GM13976 (cell line): ENCODE data around the gene NUP85.

Source experiments
- DNase-seq: peaks from one replicate; pipeline ENCODE4 v3.0.0; 2012; ENCODE audit warnings: low spot score
- in situ Hi-C: fragments of 300-500 bp; cut with MboI; formaldehyde crosslinking; loops from one replicate; pipeline ENCODE4 v1.12.0; 2022; ENCODE audit warnings: low sequenced_read_pairs, mixed read lengths, inconsistent platforms; ENCODE audit not compliant: unreplicated experiment
- TF ChIP-seq, protein P1 (sequence below): IDR thresholded peaks from 2 replicates; pipeline ENCODE4 v1.5.1; 2012; ENCODE audit warnings: borderline replicate concordance, mild to moderate bottlenecking; ENCODE audit not compliant: insufficient read depth; ENCODE audit errors: extremely low read depth, missing control alignments, control extremely low read depth

The NUP85 gene

GRCh38 chr17:75285123-75285522, 79.6 kb downstream of the NUP85 start:
- in situ Hi-C loops = no loop called here

More at GRCh38 chr17:75285123-75285522, 79.6 kb downstream of the NUP85 start:
- TF ChIP-seq, protein P1, sequence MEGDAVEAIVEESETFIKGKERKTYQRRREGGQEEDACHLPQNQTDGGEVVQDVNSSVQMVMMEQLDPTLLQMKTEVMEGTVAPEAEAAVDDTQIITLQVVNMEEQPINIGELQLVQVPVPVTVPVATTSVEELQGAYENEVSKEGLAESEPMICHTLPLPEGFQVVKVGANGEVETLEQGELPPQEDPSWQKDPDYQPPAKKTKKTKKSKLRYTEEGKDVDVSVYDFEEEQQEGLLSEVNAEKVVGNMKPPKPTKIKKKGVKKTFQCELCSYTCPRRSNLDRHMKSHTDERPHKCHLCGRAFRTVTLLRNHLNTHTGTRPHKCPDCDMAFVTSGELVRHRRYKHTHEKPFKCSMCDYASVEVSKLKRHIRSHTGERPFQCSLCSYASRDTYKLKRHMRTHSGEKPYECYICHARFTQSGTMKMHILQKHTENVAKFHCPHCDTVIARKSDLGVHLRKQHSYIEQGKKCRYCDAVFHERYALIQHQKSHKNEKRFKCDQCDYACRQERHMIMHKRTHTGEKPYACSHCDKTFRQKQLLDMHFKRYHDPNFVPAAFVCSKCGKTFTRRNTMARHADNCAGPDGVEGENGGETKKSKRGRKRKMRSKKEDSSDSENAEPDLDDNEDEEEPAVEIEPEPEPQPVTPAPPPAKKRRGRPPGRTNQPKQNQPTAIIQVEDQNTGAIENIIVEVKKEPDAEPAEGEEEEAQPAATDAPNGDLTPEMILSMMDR = no peak
- no peak for DNase-seq
